ENCODE results near the gene BRDT.

Gene BRDT

GRCh38 chr1:91949356-91949699 is at the start of gene BRDT:
BRDT (plus strand) TSS chr1:91949401; CDS start chr1:91962755, 13,354 bp downstream.
- H3K4me3 ChIP-seq (ENCODE audit: control insufficient read depth, low read depth, low read length): no peak within 1 kb of the TSS
- no peak for DNase-seq (ENCODE audit: low read depth)
- TF ChIP-seq CTCF (conservative IDR thresholded peaks at IDR 0.05; ENCODE audit: control insufficient read depth, insufficient read depth, low read depth, low read length): no peak

DNA sequence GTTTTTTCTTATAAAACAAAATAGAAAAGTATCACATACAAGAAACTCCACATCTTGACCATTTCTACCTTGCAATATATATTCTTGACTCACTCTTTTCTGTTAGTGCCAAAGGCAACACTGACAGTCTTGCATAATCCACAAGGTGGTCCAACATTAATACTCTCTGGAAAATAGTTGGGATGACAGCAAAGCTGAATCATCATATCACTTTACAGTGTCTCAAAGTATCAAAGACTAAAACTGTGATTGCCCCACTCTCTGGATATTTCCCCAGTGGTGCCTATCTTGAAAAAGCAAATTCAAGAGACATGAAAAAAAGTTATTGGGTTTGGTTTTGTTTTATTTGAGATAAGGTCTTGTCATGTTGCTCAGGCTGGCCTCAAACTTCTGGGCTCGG is 48.6 kb upstream of the BRDT start:
- no peak overlapping the region for H3K4me3 ChIP-seq (ENCODE audit: control insufficient read depth, low read depth, low read length)
- peak; percentile 96 for DNase-seq (ENCODE audit: low read depth)
- no peak for TF ChIP-seq CTCF (conservative IDR thresholded peaks at IDR 0.05; ENCODE audit: control insufficient read depth, insufficient read depth, low read depth, low read length)

DNA sequence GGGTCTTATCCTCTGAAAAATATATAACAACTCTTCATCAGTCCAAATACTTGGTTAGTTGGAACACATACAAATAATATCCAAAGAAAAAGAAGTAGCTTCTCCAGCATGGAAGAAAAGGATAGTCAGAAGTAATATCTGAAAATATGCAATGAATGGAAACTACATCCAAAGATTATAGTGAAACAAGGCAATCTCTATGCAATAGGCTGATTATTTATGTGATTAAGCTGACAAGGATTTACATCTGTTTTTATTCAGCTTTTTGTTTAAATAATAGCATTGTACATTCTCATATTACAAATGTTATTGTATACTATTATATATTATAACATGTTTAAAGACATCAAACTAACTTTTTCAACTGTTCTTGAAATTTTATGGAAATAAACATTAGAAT is 48.0 kb upstream of the BRDT start:
- no peak for TF ChIP-seq CTCF (conservative IDR thresholded peaks at IDR 0.05; ENCODE audit: control insufficient read depth, insufficient read depth, low read depth, low read length)
- no peak for DNase-seq (ENCODE audit: low read depth)
- no peak overlapping the region for H3K4me3 ChIP-seq (ENCODE audit: control insufficient read depth, low read depth, low read length)

- DNase-seq (ENCODE audit: low read depth): no peak
- no peak for TF ChIP-seq CTCF (conservative IDR thresholded peaks at IDR 0.05; ENCODE audit: control insufficient read depth, insufficient read depth, low read depth, low read length)
- no peak overlapping the region for H3K4me3 ChIP-seq (ENCODE audit: control insufficient read depth, low read depth, low read length)
Observed at GRCh38 chr1:91912266-91912665, 36.9 kb upstream of the BRDT start.

DNA sequence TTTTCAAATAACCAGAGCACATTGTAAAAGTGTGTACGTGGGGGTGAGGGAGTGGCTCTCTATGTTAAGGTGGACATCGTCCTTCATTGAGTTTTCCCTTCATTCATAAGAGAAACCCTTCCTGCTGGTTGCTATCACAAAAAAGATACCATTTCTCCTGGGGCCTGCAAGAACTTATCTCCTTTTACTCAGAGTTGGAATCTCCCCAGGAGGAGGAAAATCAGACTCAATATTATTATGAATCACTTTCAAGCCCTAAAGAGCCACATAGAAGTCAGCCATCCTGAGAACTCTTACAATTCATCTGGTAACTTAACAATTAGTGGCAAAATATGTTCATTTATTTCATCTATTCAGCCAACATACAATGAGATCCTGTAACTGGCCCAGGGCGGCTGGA is 36.2 kb upstream of the BRDT start:
- no peak overlapping the region for H3K4me3 ChIP-seq (ENCODE audit: control insufficient read depth, low read depth, low read length)
- no peak for DNase-seq (ENCODE audit: low read depth)
- no peak for TF ChIP-seq CTCF (conservative IDR thresholded peaks at IDR 0.05; ENCODE audit: control insufficient read depth, insufficient read depth, low read depth, low read length)

DNA sequence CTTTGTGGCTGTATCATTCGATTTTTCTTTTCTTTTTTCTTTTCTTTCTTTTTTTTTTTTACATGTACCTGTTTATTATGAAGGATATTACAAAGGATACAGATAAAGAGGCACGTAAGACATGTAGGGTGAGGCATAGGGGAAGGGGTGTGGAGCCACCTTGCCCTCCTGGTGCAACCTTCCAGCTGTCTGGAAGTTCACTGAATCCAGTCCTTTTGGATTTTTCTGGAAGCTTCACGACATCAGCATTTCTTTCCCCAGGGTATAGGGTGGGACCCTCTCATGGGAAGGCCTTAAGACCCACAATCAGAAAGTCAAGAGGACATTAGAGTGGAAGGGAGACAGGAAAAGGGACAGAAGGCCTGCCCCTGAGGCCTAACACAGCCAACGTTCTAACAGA is 33.2 kb upstream of the BRDT start:
- DNase-seq (ENCODE audit: low read depth): no peak
- no peak overlapping the region for H3K4me3 ChIP-seq (ENCODE audit: control insufficient read depth, low read depth, low read length)
- TF ChIP-seq CTCF (conservative IDR thresholded peaks at IDR 0.05; ENCODE audit: control insufficient read depth, insufficient read depth, low read depth, low read length): no peak

DNA sequence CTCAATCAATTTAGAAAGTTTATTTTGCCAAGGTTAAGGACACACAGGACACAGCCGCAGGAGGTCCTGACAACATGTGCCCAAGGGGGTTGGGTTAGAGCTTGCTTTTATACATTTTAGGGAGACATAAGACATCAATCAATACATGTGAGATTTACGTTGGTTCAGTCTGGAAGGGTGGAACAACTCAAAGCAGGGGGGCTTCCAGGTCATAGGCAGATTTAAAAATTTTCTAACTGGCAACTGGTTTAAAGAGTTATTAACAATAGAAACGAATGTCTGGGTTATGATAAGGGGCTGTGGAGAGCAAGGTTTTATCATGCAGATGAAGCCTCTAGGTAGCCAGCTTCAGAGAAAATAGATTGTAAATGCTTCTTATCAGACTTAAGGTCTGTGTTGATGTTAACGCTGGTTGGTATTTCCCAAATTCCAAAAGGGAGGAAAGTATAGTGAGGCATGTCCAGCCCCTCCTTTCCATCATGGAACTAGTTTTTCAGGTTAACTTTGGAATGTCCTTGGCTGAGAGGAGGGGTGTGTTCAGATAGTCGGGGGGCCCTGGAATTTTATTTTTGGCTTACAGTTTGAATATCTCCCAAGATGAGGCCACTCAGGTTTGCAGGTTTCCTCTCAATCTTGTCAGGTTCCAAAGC is 32.3 kb upstream of the BRDT start:
- no peak overlapping the region for H3K4me3 ChIP-seq (ENCODE audit: control insufficient read depth, low read depth, low read length)
- no peak for TF ChIP-seq CTCF (conservative IDR thresholded peaks at IDR 0.05; ENCODE audit: control insufficient read depth, insufficient read depth, low read depth, low read length)
- no peak for DNase-seq (ENCODE audit: low read depth)

Data from fibroblast of mammary gland (primary cell).